ENCODE data around the gene PKNOX2. TPM values are rescaled to one million over a fixed set of nuclear protein-coding genes. Genes with fewer than 3 reads are reported as not detected.

The PKNOX2 gene
- total RNA-seq, 1 donor from 2014 or later, result 21.5 TPM

DNA sequence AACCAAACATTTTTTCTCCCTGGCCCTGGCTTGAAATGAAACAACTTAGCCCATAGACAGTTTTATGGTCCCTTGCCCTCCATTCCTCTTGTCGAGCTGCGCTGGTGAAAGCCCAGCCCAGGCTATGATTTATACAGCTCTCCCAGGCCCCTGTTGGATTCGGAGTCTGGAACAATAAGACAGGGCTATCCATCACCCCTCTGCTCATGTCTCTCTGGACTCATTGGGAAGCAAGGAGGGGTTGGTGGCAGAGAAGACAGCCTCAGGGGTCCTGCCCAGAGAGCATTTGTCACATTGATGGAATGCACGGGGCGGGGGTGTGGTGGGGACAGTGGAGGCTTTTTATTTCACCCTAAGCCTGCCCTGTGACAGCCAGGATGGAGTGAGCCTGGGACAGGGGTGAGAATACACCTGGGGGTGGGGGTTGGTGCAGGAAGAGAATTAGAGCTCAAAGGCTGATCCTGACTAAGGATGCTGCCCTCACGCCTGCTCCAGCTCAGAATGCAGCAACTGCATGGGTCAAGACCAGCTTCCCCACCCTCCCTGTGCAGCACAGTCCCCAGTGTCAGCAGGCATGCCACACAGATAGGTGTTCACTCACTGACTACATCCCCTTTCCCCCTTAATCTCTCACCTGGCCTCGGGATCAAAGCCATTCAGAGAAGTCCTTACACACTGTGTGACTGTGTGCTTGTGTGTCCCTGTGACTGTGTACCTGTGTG, 10.0 kb upstream of the PKNOX2 start:
- Mint-ChIP-seq H3K4me3 (peak overlapping the region; percentile 2), H3K4me1 (peaks cover 39% of the 10 kb centered on the region), H3K9me3 (no peaks in the 10 kb centered on the region), H3K27me3 (ENCODE audit: low read depth) (peaks cover 3% of the 10 kb centered on the region), H3K36me3 (ENCODE audit: low read depth) (peaks cover 5% of the 10 kb centered on the region), H3K27ac (ENCODE audit: unreplicated experiment) (peak overlapping the region; percentile 2)
- no peak for DNase-seq (ENCODE audit: low read depth, low spot score)
- TF ChIP-seq CTCF (conservative IDR thresholded peaks at IDR 0.05), result no peak

DNA sequence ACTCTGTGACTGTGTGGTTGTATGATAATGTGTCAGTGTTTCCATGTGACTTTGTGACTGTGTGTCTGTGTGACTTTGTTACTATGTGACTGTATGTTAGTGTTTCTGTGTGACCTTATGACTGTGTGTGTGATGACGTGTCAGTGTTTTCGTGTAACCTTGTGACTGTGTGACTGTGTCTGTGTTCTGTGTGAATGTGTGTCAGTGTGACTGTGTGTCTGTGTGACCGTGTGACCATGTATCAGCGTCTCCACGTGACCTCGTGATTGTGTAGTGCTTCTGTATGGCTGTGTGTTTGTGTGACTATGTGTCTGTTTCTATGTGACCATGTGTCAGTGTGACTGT, 9.5 kb upstream of the PKNOX2 start:
- Mint-ChIP-seq H3K4me1 (peaks cover 41% of the 10 kb centered on the region), H3K9me3 (no peaks in the 10 kb centered on the region), H3K27me3 (ENCODE audit: low read depth) (peaks cover 3% of the 10 kb centered on the region), H3K27ac (ENCODE audit: unreplicated experiment) (peak overlapping the region; percentile 15), H3K4me3 (no peak overlapping the region), H3K36me3 (ENCODE audit: low read depth) (peaks cover 5% of the 10 kb centered on the region)
- no peak for TF ChIP-seq CTCF (conservative IDR thresholded peaks at IDR 0.05)
- no peak for DNase-seq (ENCODE audit: low read depth, low spot score)

GRCh38 chr11:125155767-125156166, 8.8 kb upstream of the PKNOX2 start:
- Mint-ChIP-seq H3K27me3 (ENCODE audit: low read depth) (peaks cover 3% of the 10 kb centered on the region), H3K27ac (ENCODE audit: unreplicated experiment) (peak overlapping the region; percentile 21), H3K36me3 (ENCODE audit: low read depth) (peaks cover 5% of the 10 kb centered on the region), H3K4me1 (peaks cover 46% of the 10 kb centered on the region), H3K9me3 (no peaks in the 10 kb centered on the region), H3K4me3 (no peak overlapping the region)
- DNase-seq (ENCODE audit: low read depth, low spot score), result no peak
- no peak for TF ChIP-seq CTCF (conservative IDR thresholded peaks at IDR 0.05)

DNA sequence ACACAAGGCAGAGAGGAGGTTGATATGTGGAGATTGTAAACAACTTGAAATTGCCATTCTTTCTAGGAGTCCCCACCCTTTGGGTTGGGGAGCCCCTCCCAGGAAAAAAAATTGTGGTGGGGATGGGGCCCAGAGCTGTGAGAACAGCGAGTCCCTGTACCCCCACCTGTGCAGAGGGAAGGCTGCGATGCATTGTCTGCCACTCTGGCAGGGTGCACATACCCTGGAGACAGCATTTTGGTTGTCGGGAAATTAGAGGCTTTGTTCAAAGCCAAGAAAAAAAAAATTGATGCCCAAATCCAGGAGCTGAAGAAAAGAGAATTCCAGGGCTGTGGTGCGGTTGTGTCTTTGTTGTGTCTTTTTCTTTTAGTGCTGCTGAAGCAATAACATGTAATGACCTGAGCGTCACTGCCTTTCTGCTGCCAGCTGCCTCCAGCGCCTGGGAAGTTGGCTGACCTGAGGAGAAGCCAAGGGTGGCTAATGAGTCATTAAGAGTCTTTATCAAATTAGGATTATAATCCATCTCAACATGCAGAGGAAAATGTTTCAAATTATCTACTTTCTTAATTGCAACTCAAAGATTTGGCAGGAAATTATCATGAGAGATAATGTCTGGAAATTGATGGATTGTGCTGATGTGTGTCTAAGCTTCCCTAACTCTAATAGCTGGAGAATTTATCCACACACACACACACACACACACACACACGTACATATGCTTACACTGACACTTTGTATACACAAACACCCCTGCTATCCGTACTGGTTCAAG, 8.0 kb upstream of the PKNOX2 start:
- no peak for DNase-seq (ENCODE audit: low read depth, low spot score)
- Mint-ChIP-seq H3K9me3 (no peaks in the 10 kb centered on the region), H3K36me3 (ENCODE audit: low read depth) (peaks cover 5% of the 10 kb centered on the region), H3K27me3 (ENCODE audit: low read depth) (peaks cover 3% of the 10 kb centered on the region), H3K4me1 (peaks cover 47% of the 10 kb centered on the region), H3K4me3 (no peak overlapping the region), H3K27ac (ENCODE audit: unreplicated experiment) (no peak overlapping the region)
- TF ChIP-seq CTCF (conservative IDR thresholded peaks at IDR 0.05), result no peak

DNA sequence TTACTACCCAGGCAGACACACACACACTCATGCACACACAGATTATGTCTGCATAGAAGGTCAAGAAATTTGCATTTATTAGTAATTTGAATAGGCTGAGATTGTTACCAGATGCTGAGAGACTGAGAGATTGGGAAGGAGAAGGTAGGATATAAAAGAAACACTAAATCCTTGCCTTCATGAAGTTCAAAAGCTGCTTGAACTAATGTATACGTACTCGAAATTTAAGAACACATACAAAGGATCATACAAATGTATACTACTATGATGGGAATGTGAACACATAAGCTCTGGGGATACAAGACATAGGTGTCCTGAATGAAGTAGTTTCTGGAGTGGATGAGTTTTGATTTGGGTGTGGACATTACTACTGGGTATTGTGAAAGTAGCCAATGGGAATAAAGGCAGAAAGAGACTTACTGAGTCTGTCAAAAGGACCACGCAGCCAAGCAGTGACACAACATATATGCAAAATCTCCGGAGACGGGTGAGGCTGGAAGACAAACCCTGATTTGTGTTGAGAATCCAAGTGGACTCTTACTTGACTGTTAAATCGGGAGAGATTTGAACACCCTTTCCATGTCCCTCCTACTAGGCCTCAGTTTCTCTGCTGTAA, 7.3 kb upstream of the PKNOX2 start:
- TF ChIP-seq CTCF (conservative IDR thresholded peaks at IDR 0.05), result no peak
- peaks cover 53% of the 10 kb centered on the region for H3K4me1 Mint-ChIP-seq
- peaks cover 5% of the 10 kb centered on the region for H3K36me3 Mint-ChIP-seq (ENCODE audit: low read depth)

More for the DNA sequence above, 7.3 kb upstream of the PKNOX2 start:
- no peak for DNase-seq (ENCODE audit: low read depth, low spot score)
- H3K27me3 Mint-ChIP-seq (ENCODE audit: low read depth), result peaks cover 3% of the 10 kb centered on the region
- H3K9me3 Mint-ChIP-seq, result no peaks in the 10 kb centered on the region
- no peak overlapping the region for H3K4me3 Mint-ChIP-seq
- no peak overlapping the region for H3K27ac Mint-ChIP-seq (ENCODE audit: unreplicated experiment)
